GM13977 (cell line): ENCODE results near the gene NTRK2.

ENCODE experiments used
- DNase-seq: peaks from one replicate; pipeline ENCODE4 v3.0.0; 2012; ENCODE audit warnings: low spot score
- CTCF ChIP-seq: IDR thresholded peaks from 2 replicates; pipeline ENCODE4 v1.5.1; 2012; ENCODE audit warnings: mild to moderate bottlenecking, control low read depth; ENCODE audit not compliant: insufficient read depth; ENCODE audit errors: extremely low read depth, missing control alignments
- in situ Hi-C: fragments of 300-500 bp; cut with MboI; formaldehyde crosslinking; loops from one replicate; pipeline ENCODE4 v1.12.0; 2022; ENCODE audit warnings: low sequenced_read_pairs, low pct_unique_long_range_greater_than_20kb, mixed read lengths, inconsistent platforms; ENCODE audit not compliant: unreplicated experiment

The NTRK2 gene

GRCh38 chr9:84978661-84979060 is 309.1 kb downstream of the NTRK2 start:
- in situ Hi-C loops = no loop called here
- no peak for DNase-seq
- TF ChIP-seq CTCF = no peak

- no peak for DNase-seq
- in situ Hi-C loops = no loop called here
- TF ChIP-seq CTCF = no peak
Measured at GRCh38 chr9:84983749-84984148, 314.2 kb downstream of the NTRK2 start.

- no peak for DNase-seq
- no peak for TF ChIP-seq CTCF
- in situ Hi-C loops = no loop called here
Measured at GRCh38 chr9:84988621-84989020, 319.1 kb downstream of the NTRK2 start.

- DNase-seq = no peak
- TF ChIP-seq CTCF = no peak
Measured at GRCh38 chr9:84990416-84990815, 320.9 kb downstream of the NTRK2 start.

GRCh38 chr9:84990850-84991513 is 321.5 kb downstream of the NTRK2 start:
- in situ Hi-C loops = no loop called here
- DNase-seq = no peak

More at GRCh38 chr9:84990416-84990815, 320.9 kb downstream of the NTRK2 start:
- in situ Hi-C loops = no loop called here

GRCh38 chr9:84991514-84991870 is 322.0 kb downstream of the NTRK2 start:
- in situ Hi-C loops = no loop called here
- TF ChIP-seq CTCF = no peak
- DNase-seq = no peak

More at GRCh38 chr9:84990850-84991513, 321.5 kb downstream of the NTRK2 start:
- TF ChIP-seq CTCF = no peak
